Activated T-cell treated with anti-CD3 and anti-CD28 coated beads, Interleukin-2, amount 50 U/mL, for 72 hours (primary cell): ENCODE results near the gene INHBA. TPM values are rescaled to one million over a fixed set of nuclear protein-coding genes. Genes with fewer than 3 reads are reported as not detected.
A peak's percentile ranks its signal among the peaks of the same experiment; 100 is the strongest.

Experiments
- ATAC-seq, 2 donors: fragments of 150-1000 bp; cut with Tn5 transposase; replicated peaks in 1 of 2; 2 replicates each; pipeline ENCODE4 v1.10.0; 2021; ENCODE audit warnings: moderate library complexity in 2 of 2, mild to moderate bottlenecking in 1 of 2
- DNase-seq, 2 donors: peaks; one replicate each; pipeline ENCODE4 v3.0.0; 2021 to 2022; ENCODE audit warnings: mixed read lengths in 1 of 2
- H3K27ac Mint-ChIP-seq: one replicate; pipeline ENCODE4 v1.8.0; 2022; ENCODE audit warnings: mild to moderate bottlenecking, moderate library complexity, mixed read lengths
- H3K27me3 Mint-ChIP-seq: one replicate; pipeline ENCODE4 v1.8.0; 2022; ENCODE audit warnings: low read depth, mixed read lengths
- H3K36me3 Mint-ChIP-seq, 2 donors: one replicate each; pipeline ENCODE4 v1.8.0; 2022; ENCODE audit warnings: mixed read lengths in 2 of 2, mild to moderate bottlenecking in 1 of 2; ENCODE audit not compliant: insufficient read depth in 2 of 2
- H3K4me1 Mint-ChIP-seq: one replicate; pipeline ENCODE4 v1.8.0; 2022; ENCODE audit warnings: low read depth, mixed read lengths
- H3K4me3 Mint-ChIP-seq, 2 donors: one replicate each; pipeline ENCODE4 v1.8.0; 2022; ENCODE audit warnings: mild to moderate bottlenecking in 2 of 2, mixed read lengths in 2 of 2, moderate library complexity in 2 of 2
- H3K9me3 Mint-ChIP-seq, 2 donors: one replicate each; pipeline ENCODE4 v1.8.0; 2022; ENCODE audit warnings: mixed read lengths in 2 of 2
- total RNA-seq, 2 donors: library from RNA; stranded (reverse); gene quantifications; one replicate each; pipeline ENCODE4 v1.2.3, GENCODE V29; 2022

INHBA gene
- total RNA-seq, 2 donors from 2014 or later = 0.05 to 0.19 TPM

DNA sequence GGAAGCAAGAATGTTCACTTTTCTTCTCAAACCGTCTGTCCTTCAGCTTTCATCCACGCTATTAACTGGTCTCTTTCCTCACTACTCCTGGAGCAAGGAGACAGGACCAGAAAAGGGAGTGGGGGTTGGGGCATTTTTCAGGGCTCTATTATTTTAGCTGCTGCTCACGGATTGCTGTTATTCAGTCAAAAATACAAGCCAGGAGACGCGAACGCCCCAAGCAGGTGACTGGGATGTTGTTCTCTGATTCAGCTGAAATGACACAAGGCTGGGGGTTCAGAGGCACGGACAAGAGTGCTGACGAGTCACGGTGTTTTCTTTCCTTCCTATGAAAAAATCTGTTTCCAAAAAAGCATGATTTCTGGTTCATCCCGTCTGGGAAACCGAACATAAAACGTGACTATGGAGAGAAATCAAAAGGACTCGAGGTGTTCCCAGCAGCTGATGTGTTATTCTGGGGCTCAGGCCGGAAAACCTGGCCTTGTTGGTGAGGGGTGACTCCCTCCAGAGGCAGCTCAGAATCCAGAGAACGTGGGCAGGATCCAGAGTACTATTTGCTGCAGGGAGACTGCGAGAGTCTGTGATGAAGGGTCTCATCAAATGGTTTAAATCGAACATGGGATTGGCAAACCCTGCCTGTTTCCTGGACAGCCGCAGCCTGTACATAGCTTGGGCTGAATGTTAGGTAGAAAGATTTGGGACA is 3.5 kb upstream of the INHBA start:
- Mint-ChIP-seq H3K4me3 (no peak overlapping the region), H3K27me3 (peaks cover 41% of the 10 kb centered on the region), H3K27ac (no peak overlapping the region), H3K4me1 (peaks cover 9% of the 10 kb centered on the region), H3K9me3 (no peaks in the 10 kb centered on the region), H3K36me3 (no peaks in the 10 kb centered on the region)
- ATAC-seq (no peak), DNase-seq (no peak)

DNA sequence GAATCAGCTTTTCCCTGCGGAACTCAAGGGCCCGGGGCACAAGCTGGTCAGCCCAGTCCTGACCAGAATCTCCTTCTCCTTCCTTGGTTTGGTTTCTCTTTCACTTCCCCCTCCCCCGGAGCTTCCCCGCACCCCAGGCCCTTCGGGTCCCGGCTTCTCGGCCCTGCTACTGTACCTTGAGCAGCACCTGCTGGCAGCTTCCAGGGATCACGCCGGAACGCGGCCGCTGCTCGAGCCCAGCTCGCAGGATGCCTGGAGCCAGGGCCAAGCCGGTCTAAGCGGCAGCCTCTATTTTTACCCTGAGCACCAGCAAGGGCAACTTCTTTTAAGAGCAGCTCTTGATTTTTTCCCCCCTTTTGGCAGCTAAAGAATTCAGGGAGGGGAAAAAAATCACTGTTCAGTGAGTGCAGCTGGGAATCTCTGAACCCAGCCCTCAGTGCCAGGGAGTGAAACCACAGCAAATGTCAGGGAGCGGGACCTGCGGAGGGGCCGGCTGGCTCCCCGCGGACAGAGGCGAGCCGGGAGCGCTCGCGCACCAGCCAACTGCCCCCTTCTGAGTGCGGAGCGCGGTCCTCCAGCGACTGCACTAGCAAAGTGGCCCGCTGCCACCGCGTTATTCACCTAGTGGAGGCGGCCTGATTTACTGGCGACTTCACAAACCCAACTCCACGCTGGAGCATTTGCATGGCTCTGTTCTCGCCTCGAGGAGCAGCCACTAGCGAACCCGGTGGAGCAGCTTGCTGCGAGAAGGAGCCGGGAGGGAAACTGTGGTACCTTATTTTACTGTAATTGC is 2.4 kb upstream of the INHBA start:
- Mint-ChIP-seq H3K27ac (no peak overlapping the region), H3K4me1 (peaks cover 9% of the 10 kb centered on the region), H3K4me3 (peak overlapping the region; percentile 83 to 88), H3K27me3 (peaks cover 52% of the 10 kb centered on the region), H3K36me3 (no peaks in the 10 kb centered on the region), H3K9me3 (no peaks in the 10 kb centered on the region)
- ATAC-seq (peak; percentile 94), DNase-seq (peak; percentile 65 to 67)

DNA sequence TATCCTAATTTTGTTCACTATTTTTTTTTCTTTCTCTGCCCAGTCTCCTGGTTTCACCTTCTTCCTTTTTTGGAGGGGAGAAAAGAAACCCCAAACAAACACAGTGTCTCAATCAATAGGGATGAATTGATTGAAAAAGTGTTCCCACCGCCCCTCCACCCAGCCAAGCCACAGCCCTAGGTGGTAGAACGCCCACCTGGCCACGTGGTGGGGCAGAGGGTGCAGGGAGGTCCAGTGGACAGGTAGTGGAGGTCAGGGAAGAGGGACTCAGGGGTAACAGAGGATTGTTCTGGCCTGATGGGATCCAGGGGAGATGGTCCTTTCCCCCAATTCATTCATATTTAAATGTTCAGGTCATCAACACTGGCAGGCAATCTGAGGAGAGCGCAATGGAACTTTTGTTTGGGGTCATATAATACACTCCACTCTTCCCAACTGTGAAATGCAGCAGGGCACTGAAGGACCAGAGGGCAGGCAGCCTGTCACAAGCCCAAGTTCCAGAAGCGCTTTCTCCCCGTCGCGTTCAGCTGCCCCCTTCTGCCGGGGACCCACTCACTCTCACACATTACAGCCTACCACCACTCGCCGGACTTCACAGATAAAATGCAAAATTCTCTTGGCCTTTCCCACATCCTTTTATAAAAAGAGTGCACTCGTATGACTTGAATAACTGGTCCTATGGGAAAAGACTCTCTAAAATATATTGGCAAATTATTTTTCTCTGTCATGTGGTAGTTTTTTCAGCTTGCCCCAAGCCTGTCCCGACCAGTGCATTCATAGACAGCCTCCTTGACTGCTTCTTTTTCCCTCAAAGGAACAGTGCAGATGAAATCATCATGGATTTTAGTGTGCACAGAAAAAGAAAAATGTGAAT is 1.6 kb downstream of the INHBA start:
- no peak overlapping the region for H3K4me3 Mint-ChIP-seq
- H3K9me3 Mint-ChIP-seq = no peaks in the 10 kb centered on the region
- H3K27me3 Mint-ChIP-seq = peaks cover 59% of the 10 kb centered on the region
- no peaks in the 10 kb centered on the region for H3K36me3 Mint-ChIP-seq
- DNase-seq (no peak), ATAC-seq (no peak)
- H3K4me1 Mint-ChIP-seq = peaks cover 9% of the 10 kb centered on the region
- H3K27ac Mint-ChIP-seq = no peak overlapping the region

DNA sequence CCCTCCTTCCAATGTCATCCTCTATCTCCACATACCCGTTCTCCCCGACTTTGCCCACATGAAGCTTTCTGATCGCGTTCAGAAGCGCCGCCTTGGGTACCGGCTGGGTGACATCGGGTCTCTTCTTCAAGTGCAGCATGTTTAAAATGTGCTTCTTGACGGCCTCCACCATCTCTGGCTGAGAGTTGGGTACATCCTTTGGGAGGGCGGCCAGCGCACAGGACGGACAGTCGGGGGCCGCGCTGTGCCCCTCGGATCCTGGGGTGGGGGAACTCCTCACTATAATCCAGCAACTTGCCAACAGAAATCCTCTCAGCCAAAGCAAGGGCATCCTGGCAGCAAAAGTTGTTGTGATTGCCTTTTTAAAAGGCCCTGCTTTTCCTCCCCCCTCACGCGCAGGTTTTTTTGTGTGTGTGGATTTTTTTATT is 2.8 kb downstream of the INHBA start:
- H3K27me3 Mint-ChIP-seq = peaks cover 61% of the 10 kb centered on the region
- H3K4me1 Mint-ChIP-seq = peaks cover under 1% of the 10 kb centered on the region

DNA sequence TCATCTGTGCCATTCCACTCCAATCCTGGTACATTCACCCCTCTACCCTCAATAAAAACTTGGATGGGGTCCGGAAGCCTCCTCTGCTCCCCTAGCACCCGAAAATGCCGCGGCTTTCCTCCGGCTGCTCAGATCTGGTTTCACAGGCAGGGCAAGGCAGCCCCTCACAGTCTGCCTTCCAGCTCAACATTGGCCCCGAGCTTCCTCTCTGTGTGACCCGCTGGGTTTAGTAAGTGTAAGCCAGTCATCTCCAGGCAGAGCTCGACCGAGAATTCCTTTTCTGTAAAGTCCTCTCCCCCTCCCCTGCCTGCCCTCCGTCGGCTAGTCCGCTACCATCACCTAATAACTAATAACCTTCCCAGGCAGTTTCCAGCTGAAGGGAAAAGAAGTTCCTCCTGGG is 3.4 kb downstream of the INHBA start:
- no peak overlapping the region for H3K27ac Mint-ChIP-seq
- no peaks in the 10 kb centered on the region for H3K9me3 Mint-ChIP-seq
- no peaks in the 10 kb centered on the region for H3K4me1 Mint-ChIP-seq
- peaks cover 61% of the 10 kb centered on the region for H3K27me3 Mint-ChIP-seq
- ATAC-seq = no peak
- H3K4me3 Mint-ChIP-seq = peak overlapping the region in 1 of 2 donors; percentile 22
- no peaks in the 10 kb centered on the region for H3K36me3 Mint-ChIP-seq
- no peak for DNase-seq

More for the DNA sequence above, 2.8 kb downstream of the INHBA start:
- DNase-seq (no peak), ATAC-seq (no peak)
- Mint-ChIP-seq H3K9me3 (no peaks in the 10 kb centered on the region), H3K36me3 (no peaks in the 10 kb centered on the region), H3K4me3 (peak overlapping the region; percentile 34 to 53), H3K27ac (no peak overlapping the region)

DNA sequence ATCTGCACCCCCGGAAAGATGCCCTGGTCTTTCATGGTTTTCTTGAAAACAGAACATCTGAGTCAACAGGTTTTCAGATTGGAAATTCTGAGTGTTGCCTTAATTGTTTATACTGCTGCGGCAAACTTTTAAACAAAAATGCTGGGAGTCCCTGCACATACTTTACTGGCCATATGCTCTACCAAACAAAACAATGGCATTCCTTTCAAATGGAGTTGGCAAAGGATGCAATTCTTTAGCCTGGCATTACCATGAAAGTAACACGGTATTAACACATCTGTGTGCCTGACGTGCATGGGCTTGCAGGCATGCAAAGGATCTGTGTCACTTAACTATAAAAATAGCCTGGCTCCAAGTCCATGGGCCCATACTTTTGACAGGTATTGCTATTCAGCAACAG is 4.2 kb downstream of the INHBA start:
- Mint-ChIP-seq H3K36me3 (no peaks in the 10 kb centered on the region), H3K4me3 (no peak overlapping the region), H3K27ac (no peak overlapping the region), H3K4me1 (no peaks in the 10 kb centered on the region), H3K9me3 (no peaks in the 10 kb centered on the region), H3K27me3 (peaks cover 54% of the 10 kb centered on the region)
- no peak for ATAC-seq
- DNase-seq = no peak

DNA sequence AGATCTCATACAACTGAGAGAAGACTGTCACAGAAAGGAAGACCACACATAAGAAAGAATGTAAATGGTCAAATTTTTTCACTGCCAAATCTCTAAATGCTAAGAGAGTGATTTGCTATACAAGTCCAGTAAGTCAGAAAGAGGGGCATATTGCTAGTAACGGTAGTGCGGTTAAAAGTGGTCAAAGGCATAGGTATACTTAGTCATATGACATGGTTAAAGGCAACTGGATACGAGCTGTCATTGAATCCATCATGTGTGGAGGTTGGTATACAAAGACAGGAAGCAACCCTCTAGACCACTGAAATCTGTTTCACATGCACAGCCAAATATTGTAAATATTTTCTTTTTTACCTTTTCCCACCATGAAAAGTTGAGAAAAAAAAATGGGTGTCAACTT is 4.8 kb downstream of the INHBA start:
- no peak overlapping the region for H3K27ac Mint-ChIP-seq
- no peak for DNase-seq
- H3K4me3 Mint-ChIP-seq = no peak overlapping the region
- no peaks in the 10 kb centered on the region for H3K9me3 Mint-ChIP-seq
- no peaks in the 10 kb centered on the region for H3K4me1 Mint-ChIP-seq
- no peaks in the 10 kb centered on the region for H3K36me3 Mint-ChIP-seq
- H3K27me3 Mint-ChIP-seq = peaks cover 54% of the 10 kb centered on the region
- no peak for ATAC-seq

DNA sequence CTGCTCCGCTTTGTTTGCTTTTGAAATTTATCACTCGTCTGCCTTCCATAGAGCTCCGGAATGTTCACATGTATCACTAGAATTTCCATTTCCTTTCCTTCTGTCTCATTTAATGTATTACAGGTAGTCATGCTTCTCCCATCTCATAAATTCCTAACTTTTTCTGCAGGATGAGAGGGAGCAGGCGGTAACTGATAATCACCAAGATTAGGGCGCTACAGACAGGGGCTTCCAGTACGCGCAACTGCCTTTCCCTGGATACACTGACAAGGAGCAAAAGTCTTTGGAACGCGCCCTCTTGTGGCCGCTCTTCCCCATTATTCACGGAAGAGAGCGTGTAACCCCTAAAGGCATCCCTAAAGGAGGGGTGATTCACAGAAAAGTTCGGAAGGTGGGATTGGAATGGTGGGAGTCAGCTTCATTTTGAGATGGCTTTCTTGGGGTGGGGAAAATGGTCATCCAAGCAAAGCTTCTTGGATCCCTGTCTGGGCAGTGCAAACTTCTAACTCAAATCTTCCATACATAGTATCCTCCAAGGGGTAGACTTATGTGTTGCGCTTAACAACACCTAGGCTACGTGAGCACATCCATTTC is 6.5 kb downstream of the INHBA start:
- Mint-ChIP-seq H3K4me1 (no peaks in the 10 kb centered on the region), H3K36me3 (no peaks in the 10 kb centered on the region), H3K4me3 (no peak overlapping the region), H3K27me3 (peaks cover 47% of the 10 kb centered on the region), H3K9me3 (no peaks in the 10 kb centered on the region), H3K27ac (no peak overlapping the region)
- DNase-seq = peak; percentile 12 to 32
- no peak for ATAC-seq

DNA sequence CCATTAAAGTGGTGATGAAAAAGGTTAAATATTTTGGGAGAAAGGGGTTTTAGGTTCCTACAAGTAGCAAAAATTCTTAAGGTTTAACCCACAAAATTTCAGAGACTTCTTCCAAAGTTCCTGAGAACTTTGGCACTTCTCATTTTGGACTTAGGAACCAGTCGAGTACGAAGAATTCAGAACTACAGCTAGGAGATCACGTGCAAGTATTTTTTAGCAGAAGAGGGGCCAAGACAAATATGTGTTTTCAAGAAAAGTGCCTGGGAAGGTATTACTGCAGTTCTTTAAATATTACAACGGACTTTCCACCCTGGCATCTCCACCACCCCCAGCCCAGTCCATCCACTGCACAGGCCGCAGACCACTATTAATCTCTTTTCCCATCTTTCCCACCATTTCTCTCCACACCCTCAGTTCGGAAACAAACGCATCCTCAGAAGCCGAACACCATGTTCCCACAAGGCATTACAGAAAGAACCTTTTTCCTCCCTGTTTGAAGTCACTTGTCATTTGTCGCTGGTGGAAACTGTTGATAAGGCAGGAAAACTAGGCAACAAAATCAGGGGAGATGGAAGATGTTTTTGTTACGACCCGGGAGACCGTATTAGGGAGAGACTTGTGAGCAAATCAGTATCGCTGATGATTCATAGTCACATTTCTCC is 7.1 kb downstream of the INHBA start:
- ATAC-seq (no peak), DNase-seq (no peak)
- Mint-ChIP-seq H3K27me3 (peaks cover 45% of the 10 kb centered on the region), H3K27ac (no peak overlapping the region), H3K9me3 (no peaks in the 10 kb centered on the region), H3K4me3 (no peak overlapping the region), H3K36me3 (no peaks in the 10 kb centered on the region), H3K4me1 (no peaks in the 10 kb centered on the region)

DNA sequence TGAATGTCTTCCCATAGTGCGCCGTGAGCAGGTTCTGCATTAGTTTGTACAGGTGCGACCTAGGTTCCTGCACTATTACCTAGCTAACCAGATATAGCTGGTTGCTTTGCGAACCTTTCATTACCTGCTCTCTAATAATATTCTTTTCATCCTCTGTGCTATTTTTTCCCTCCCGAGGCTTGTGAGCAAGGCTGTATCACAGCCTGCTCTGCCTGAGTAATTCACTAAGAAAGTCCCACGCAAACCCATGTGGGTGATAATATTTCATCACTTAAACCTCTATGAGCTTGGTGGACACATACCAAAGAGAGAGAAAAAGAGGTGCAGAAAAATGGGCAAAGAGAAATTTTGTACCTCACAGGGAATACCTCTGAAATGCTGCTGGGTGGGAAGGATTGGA is 8.4 kb downstream of the INHBA start:
- Mint-ChIP-seq H3K4me3 (no peak overlapping the region), H3K4me1 (no peaks in the 10 kb centered on the region), H3K36me3 (no peaks in the 10 kb centered on the region), H3K27ac (no peak overlapping the region), H3K9me3 (no peaks in the 10 kb centered on the region), H3K27me3 (peaks cover 32% of the 10 kb centered on the region)
- no peak for DNase-seq
- no peak for ATAC-seq

DNA sequence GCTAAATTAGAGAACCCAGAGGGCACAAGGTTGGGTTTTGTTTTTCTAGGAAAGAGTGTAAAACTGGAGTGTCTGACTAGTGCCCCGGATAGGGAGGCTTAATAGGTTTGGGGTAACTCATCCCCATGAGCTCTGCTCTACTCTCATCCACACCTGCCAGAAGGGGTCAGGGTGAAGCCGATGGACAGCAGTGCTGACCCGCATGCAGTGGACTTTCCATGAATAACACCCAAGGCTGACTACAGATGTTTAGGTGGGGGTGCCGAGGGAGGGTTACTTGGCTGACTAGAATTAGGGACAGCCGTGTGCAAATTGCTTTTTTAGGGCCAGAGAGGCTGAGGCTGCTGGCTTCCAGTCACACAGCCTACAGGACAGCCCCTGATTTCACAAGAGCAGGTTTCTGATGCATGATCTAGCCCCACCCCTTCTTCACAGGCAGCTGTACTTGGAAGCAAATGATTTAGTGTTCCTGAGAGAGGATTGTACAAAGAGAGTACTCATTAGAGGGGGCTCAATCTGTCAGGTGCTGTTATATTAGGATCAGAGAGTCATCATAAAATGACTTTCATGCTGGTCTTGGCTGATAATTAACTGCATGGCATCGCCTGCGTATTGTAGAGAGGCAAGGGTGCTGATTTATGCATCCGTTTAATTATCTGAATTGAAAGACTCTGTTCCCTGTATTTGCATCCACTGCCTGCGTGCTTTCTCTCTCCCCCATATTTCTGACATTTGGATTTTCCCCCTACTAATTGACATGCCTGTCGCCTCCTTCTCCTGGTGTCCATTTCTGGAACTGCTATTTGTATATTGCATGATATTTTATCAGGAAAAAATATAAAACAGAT is 9.5 kb downstream of the INHBA start:
- Mint-ChIP-seq H3K27ac (no peak overlapping the region), H3K9me3 (no peaks in the 10 kb centered on the region), H3K4me1 (no peaks in the 10 kb centered on the region), H3K4me3 (no peak overlapping the region), H3K36me3 (no peaks in the 10 kb centered on the region), H3K27me3 (peaks cover 26% of the 10 kb centered on the region)
- ATAC-seq = no peak
- DNase-seq = no peak

DNA sequence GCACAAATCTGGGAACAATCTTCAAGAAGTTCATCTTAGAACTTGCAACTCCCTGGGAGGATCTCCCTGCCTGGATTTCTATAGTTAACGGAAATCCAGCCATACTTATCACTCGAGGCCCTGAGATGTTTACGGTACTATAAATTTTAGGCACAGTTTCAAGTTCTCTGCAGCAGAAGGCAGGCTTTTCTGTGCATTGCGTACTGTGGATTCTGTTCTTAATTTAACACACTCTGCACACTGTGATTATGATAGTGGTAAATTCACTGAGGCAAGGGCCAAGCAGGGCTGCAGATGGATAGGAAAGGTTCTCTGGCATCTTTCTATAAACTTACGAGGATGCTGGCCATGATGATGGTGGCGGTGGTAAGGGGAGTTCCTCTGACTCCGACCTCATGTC is 10.6 kb downstream of the INHBA start:
- no peak overlapping the region for H3K4me3 Mint-ChIP-seq
- peaks cover 19% of the 10 kb centered on the region for H3K27me3 Mint-ChIP-seq
- no peak for DNase-seq
- no peaks in the 10 kb centered on the region for H3K9me3 Mint-ChIP-seq
- no peak overlapping the region for H3K27ac Mint-ChIP-seq
- H3K4me1 Mint-ChIP-seq = no peaks in the 10 kb centered on the region
- no peaks in the 10 kb centered on the region for H3K36me3 Mint-ChIP-seq
- ATAC-seq = no peak
